ENCODE results near the gene DOCK1.

The DOCK1 gene

GRCh38 chr10:127146661-127147060 lies 241.4 kb downstream of the DOCK1 start:
- no peak overlapping the region for H3K4me3 ChIP-seq (ENCODE audit: low read depth, low read length)
- TF ChIP-seq CTCF (IDR thresholded peaks at IDR 0.05; ENCODE audit: low read depth, low read length, missing control alignments): no peak
- no peak for DNase-seq (ENCODE audit: low read depth)

GRCh38 chr10:127148066-127148932 lies 243.1 kb downstream of the DOCK1 start:
- no peak for TF ChIP-seq CTCF (IDR thresholded peaks at IDR 0.05; ENCODE audit: low read depth, low read length, missing control alignments)
- no peak overlapping the region for H3K4me3 ChIP-seq (ENCODE audit: low read depth, low read length)
- DNase-seq (ENCODE audit: low read depth): no peak

- DNase-seq (ENCODE audit: low read depth): no peak
- no peak overlapping the region for H3K4me3 ChIP-seq (ENCODE audit: low read depth, low read length)
- TF ChIP-seq CTCF (IDR thresholded peaks at IDR 0.05; ENCODE audit: low read depth, low read length, missing control alignments): no peak
These were observed 243.6 kb downstream of the DOCK1 start for GRCh38 chr10:127148933-127149220.

- no peak for DNase-seq (ENCODE audit: low read depth)
- no peak overlapping the region for H3K4me3 ChIP-seq (ENCODE audit: low read depth, low read length)
- TF ChIP-seq CTCF (IDR thresholded peaks at IDR 0.05; ENCODE audit: low read depth, low read length, missing control alignments): no peak
These were observed 244.4 kb downstream of the DOCK1 start for GRCh38 chr10:127149501-127150081.

GRCh38 chr10:127150136-127150535 lies 244.9 kb downstream of the DOCK1 start:
- DNase-seq (ENCODE audit: low read depth): no peak
- no peak for TF ChIP-seq CTCF (IDR thresholded peaks at IDR 0.05; ENCODE audit: low read depth, low read length, missing control alignments)
- no peak overlapping the region for H3K4me3 ChIP-seq (ENCODE audit: low read depth, low read length)

GRCh38 chr10:127151541-127151940 lies 246.3 kb downstream of the DOCK1 start:
- no peak for DNase-seq (ENCODE audit: low read depth)
- no peak overlapping the region for H3K4me3 ChIP-seq (ENCODE audit: low read depth, low read length)
- TF ChIP-seq CTCF (IDR thresholded peaks at IDR 0.05; ENCODE audit: low read depth, low read length, missing control alignments): no peak
